DND-41 (cell line): Measurements from ENCODE around the gene ZMIZ1.

Source experiments
- ATAC-seq: fragments of 200-7000 bp; cut with Tn5 transposase; 3 replicates; pipeline ENCODE4 v1.9.1; 2021; ENCODE audit warnings: low read depth; ENCODE audit not compliant: insufficient read depth
- DNase-seq: peaks from one replicate; pipeline ENCODE4 v3.0.0-alpha.2; 2020
- H2AFZ ChIP-seq: 2 replicates; pipeline ENCODE4 v1.6.0; 2012; ENCODE audit warnings: low read depth, low read length
- H3K27ac ChIP-seq: 2 replicates; pipeline ENCODE4 v1.5.1; 2012; ENCODE audit warnings: low read length, inconsistent platforms
- H3K27me3 ChIP-seq: fragments of 200-600 bp; sonication (generic); 2 replicates; pipeline ENCODE4 v1.6.0; 2012; ENCODE audit warnings: low read length, mild to moderate bottlenecking, inconsistent platforms; ENCODE audit not compliant: insufficient read depth, poor library complexity
- H3K36me3 ChIP-seq: 2 replicates; pipeline ENCODE4 v1.5.1; 2012; ENCODE audit warnings: low read length, inconsistent platforms; ENCODE audit not compliant: insufficient read depth
- H3K4me1 ChIP-seq: 2 replicates; pipeline ENCODE4 v1.5.1; 2012; ENCODE audit warnings: mild to moderate bottlenecking, low read length; ENCODE audit not compliant: insufficient read depth
- H3K4me2 ChIP-seq: 2 replicates; pipeline ENCODE4 v1.6.0; 2012; ENCODE audit warnings: mild to moderate bottlenecking, moderate library complexity, low read length, inconsistent platforms; ENCODE audit not compliant: insufficient read depth
- H3K4me3 ChIP-seq, 2 experiments: fragments of 200-600 bp in 1 of 2; shearing (Covaris generic) in 1 of 2; 2 replicates each; pipeline ENCODE4 v1.5.1; 2012 to 2016; ENCODE audit warnings: inconsistent platforms in 2 of 2, low read length in 2 of 2, mild to moderate bottlenecking in 2 of 2, low read depth in 1 of 2, moderate library complexity in 1 of 2
- H3K79me2 ChIP-seq: 2 replicates; pipeline ENCODE4 v1.6.0; 2012; ENCODE audit warnings: low read length, inconsistent platforms; ENCODE audit not compliant: insufficient read depth
- H3K9ac ChIP-seq: 2 replicates; pipeline ENCODE4 v1.6.0; 2012; ENCODE audit warnings: low read depth, mild to moderate bottlenecking, inconsistent platforms, low read length, moderate library complexity
- H3K9me3 ChIP-seq: 2 replicates; pipeline ENCODE4 v1.5.1; 2012; ENCODE audit warnings: low read length, moderate library complexity, mild to moderate bottlenecking, inconsistent platforms; ENCODE audit not compliant: insufficient read depth, severe bottlenecking
- H4K20me1 ChIP-seq: 2 replicates; pipeline ENCODE4 v1.6.0; 2012; ENCODE audit warnings: low read length; ENCODE audit not compliant: insufficient read depth
- EZH2 ChIP-seq: IDR thresholded peaks from 3 replicates; pipeline ENCODE4 v1.6.1; 2012; ENCODE audit warnings: borderline replicate concordance, low read depth, mild to moderate bottlenecking, moderate library complexity, low read length, inconsistent platforms; ENCODE audit not compliant: severe bottlenecking
- TF ChIP-seq, protein P1 (sequence below): IDR thresholded peaks from 2 replicates; pipeline ENCODE4 v1.5.1; 2012; ENCODE audit warnings: borderline replicate concordance, low read length, moderate library complexity, mild to moderate bottlenecking; ENCODE audit not compliant: poor library complexity, severe bottlenecking; ENCODE audit errors: extremely low read depth

ZMIZ1 gene

GRCh38 chr10:79344502-79345195 is 275.9 kb downstream of the ZMIZ1 start:
- H2AFZ ChIP-seq: no peak overlapping the region
- H3K36me3 ChIP-seq: peaks cover 15% of the 10 kb centered on the region
- no peak for TF ChIP-seq EZH2
- TF ChIP-seq, protein P1, sequence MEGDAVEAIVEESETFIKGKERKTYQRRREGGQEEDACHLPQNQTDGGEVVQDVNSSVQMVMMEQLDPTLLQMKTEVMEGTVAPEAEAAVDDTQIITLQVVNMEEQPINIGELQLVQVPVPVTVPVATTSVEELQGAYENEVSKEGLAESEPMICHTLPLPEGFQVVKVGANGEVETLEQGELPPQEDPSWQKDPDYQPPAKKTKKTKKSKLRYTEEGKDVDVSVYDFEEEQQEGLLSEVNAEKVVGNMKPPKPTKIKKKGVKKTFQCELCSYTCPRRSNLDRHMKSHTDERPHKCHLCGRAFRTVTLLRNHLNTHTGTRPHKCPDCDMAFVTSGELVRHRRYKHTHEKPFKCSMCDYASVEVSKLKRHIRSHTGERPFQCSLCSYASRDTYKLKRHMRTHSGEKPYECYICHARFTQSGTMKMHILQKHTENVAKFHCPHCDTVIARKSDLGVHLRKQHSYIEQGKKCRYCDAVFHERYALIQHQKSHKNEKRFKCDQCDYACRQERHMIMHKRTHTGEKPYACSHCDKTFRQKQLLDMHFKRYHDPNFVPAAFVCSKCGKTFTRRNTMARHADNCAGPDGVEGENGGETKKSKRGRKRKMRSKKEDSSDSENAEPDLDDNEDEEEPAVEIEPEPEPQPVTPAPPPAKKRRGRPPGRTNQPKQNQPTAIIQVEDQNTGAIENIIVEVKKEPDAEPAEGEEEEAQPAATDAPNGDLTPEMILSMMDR: no peak
- peaks cover 23% of the 10 kb centered on the region for H3K79me2 ChIP-seq
- no peaks in the 10 kb centered on the region for H3K27me3 ChIP-seq
- peaks cover 37% of the 10 kb centered on the region for H4K20me1 ChIP-seq
- no peak for DNase-seq
- H3K9ac ChIP-seq: no peak overlapping the region
- ATAC-seq: no peak
- no peaks in the 10 kb centered on the region for H3K9me3 ChIP-seq
- H3K4me2 ChIP-seq: no peak overlapping the region
- H3K4me1 ChIP-seq: peaks cover 28% of the 10 kb centered on the region
- no peak overlapping the region for H3K4me3 ChIP-seq
- H3K27ac ChIP-seq: no peak overlapping the region

- ATAC-seq (no peak), DNase-seq (no peak)
- peaks cover 45% of the 10 kb centered on the region for H4K20me1 ChIP-seq
- H3K79me2 ChIP-seq: peaks cover 31% of the 10 kb centered on the region
- H3K4me3 ChIP-seq: no peak overlapping the region
- no peak overlapping the region for H3K27ac ChIP-seq
- H3K9ac ChIP-seq: no peak overlapping the region
- H3K27me3 ChIP-seq: no peaks in the 10 kb centered on the region
- H2AFZ ChIP-seq: no peak overlapping the region
- no peak overlapping the region for H3K4me2 ChIP-seq
- H3K9me3 ChIP-seq: no peaks in the 10 kb centered on the region
- H3K36me3 ChIP-seq: peaks cover 23% of the 10 kb centered on the region
- TF ChIP-seq, protein P1: no peak
- no peak for TF ChIP-seq EZH2
- H3K4me1 ChIP-seq: peaks cover 35% of the 10 kb centered on the region
Measured at GRCh38 chr10:79345241-79346011, 276.7 kb downstream of the ZMIZ1 start.

DNA sequence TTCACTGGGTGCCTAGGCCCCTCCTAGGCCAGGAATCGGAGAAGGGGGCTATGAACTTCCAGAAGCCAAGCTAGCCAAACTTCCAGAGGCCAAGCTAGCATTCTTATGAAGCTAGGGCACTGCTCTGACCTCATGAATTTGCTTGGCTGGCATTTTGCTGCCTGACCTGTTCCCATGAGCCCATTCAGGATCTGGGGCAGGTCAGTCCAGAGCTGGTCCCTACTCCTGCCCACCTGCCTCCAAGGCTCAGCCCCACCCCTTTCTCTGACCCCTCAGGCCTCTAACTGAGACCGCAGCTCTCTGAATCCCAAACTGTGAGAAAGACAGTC is 277.2 kb downstream of the ZMIZ1 start:
- peaks cover 36% of the 10 kb centered on the region for H3K79me2 ChIP-seq
- H3K4me3 ChIP-seq: no peak overlapping the region
- no peak overlapping the region for H3K9ac ChIP-seq
- ATAC-seq (no peak), DNase-seq (no peak)
- TF ChIP-seq EZH2: no peak
- TF ChIP-seq, protein P1: no peak
- peaks cover 46% of the 10 kb centered on the region for H4K20me1 ChIP-seq
- H3K36me3 ChIP-seq: peaks cover 28% of the 10 kb centered on the region
- no peaks in the 10 kb centered on the region for H3K9me3 ChIP-seq
- H2AFZ ChIP-seq: no peak overlapping the region
- H3K4me2 ChIP-seq: no peak overlapping the region
- no peak overlapping the region for H3K27ac ChIP-seq
- no peaks in the 10 kb centered on the region for H3K27me3 ChIP-seq
- peaks cover 41% of the 10 kb centered on the region for H3K4me1 ChIP-seq
